Fibroblast of villous mesenchyme (primary cell): ENCODE results near the gene WBP1L. TPM values are rescaled to one million over a fixed set of nuclear protein-coding genes. Genes with fewer than 3 reads are reported as not detected.

Experiments
- DNase-seq: peaks from one replicate; pipeline ENCODE4 v3.0.0-alpha.2; 2010; ENCODE audit warnings: low read depth
- H3K4me3 ChIP-seq: 2 replicates; pipeline ENCODE4 v1.5.1; 2011; ENCODE audit warnings: low read depth, mild to moderate bottlenecking, low read length
- total RNA-seq: library from RNA; depleted of rRNA; stranded (reverse); fragments of >200 nt; gene quantifications from 2 replicates; pipeline ENCODE4 v1.2.3, GENCODE V29; 2012
- TF ChIP-seq, protein P1 (sequence below): IDR thresholded peaks from 2 replicates; pipeline ENCODE4 v1.5.1; 2012; ENCODE audit warnings: low read depth, mild to moderate bottlenecking, low read length; ENCODE audit not compliant: insufficient read depth

The WBP1L gene
- total RNA-seq, 1 donor, result 40.6 TPM

DNA sequence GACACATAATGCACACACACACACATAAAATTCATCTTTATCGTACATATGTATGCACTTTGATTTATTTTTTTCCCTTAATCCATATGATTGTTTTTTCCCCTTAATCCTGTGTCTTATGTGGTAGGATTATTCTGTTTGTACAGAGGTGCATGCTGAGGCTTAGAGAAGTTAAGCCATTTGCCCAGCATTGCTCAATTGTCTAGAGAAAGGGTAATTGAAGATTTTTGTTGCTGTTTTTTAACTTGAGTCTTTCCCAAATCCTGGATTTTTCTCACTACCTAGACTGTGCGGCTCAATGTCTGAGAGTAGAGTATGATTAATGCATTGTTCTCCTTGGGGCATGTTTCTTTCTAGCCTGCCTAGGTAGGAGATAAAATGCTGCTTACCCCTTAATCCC is 35.0 kb downstream of the WBP1L start:
- DNase-seq, result no peak
- TF ChIP-seq, protein P1, sequence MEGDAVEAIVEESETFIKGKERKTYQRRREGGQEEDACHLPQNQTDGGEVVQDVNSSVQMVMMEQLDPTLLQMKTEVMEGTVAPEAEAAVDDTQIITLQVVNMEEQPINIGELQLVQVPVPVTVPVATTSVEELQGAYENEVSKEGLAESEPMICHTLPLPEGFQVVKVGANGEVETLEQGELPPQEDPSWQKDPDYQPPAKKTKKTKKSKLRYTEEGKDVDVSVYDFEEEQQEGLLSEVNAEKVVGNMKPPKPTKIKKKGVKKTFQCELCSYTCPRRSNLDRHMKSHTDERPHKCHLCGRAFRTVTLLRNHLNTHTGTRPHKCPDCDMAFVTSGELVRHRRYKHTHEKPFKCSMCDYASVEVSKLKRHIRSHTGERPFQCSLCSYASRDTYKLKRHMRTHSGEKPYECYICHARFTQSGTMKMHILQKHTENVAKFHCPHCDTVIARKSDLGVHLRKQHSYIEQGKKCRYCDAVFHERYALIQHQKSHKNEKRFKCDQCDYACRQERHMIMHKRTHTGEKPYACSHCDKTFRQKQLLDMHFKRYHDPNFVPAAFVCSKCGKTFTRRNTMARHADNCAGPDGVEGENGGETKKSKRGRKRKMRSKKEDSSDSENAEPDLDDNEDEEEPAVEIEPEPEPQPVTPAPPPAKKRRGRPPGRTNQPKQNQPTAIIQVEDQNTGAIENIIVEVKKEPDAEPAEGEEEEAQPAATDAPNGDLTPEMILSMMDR, result no peak
- no peak overlapping the region for H3K4me3 ChIP-seq

DNA sequence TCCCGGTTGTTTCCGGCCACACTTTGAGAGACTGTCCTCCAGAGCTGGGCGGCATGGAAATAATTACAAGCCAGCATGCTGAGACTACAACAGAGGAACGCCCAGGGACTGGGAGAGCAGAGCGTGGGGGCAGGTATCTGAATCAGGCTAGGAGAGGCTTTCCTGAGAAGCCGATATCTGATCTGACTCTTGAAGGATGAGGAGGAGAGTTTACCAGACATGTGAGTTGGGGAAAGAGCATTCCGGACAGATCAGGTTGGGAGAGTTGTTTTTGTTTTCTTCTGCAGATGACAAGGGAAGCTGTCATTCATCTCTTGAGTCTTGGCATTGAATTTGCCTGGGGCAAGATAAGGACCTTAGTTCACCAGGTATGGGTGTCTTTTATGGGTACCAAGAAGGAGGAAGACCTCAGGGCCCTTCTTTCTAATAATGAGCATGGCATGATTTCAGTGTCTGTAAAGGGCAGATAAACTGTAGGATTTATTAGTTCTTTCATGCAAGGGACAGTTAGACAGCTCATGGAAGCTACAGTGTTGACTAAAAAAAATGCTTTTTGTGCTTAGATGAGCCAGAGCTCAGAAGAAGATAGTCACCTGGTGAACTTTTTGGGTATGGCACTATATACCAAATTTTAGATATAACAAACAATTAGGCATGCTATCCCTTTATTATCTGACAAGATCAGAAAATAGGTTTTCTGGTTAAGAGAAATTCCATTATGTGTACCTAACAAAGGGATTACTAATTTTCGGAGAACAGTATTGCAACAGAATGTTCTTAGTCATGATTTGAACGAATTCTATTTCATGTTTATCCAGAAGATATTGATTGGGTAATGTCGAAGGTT is 36.2 kb downstream of the WBP1L start:
- TF ChIP-seq, protein P1, result no peak
- peak; percentile 63 for DNase-seq
- H3K4me3 ChIP-seq, result no peak overlapping the region

DNA sequence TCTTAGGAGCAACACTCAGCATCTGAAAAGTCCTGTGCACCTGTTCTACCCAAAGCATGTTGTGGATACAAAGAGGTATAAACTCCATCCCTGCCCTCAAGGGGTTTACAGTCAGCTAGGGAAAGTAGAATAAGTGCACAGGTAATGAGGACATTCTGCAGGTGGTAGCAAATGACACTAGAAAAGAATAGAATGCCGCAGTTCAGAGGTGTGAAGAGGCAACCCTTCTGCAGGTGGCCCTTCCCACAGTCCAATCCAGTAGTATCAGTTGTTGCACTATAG is 36.7 kb downstream of the WBP1L start:
- DNase-seq, result no peak
- TF ChIP-seq, protein P1, result no peak
- H3K4me3 ChIP-seq, result no peak overlapping the region

DNA sequence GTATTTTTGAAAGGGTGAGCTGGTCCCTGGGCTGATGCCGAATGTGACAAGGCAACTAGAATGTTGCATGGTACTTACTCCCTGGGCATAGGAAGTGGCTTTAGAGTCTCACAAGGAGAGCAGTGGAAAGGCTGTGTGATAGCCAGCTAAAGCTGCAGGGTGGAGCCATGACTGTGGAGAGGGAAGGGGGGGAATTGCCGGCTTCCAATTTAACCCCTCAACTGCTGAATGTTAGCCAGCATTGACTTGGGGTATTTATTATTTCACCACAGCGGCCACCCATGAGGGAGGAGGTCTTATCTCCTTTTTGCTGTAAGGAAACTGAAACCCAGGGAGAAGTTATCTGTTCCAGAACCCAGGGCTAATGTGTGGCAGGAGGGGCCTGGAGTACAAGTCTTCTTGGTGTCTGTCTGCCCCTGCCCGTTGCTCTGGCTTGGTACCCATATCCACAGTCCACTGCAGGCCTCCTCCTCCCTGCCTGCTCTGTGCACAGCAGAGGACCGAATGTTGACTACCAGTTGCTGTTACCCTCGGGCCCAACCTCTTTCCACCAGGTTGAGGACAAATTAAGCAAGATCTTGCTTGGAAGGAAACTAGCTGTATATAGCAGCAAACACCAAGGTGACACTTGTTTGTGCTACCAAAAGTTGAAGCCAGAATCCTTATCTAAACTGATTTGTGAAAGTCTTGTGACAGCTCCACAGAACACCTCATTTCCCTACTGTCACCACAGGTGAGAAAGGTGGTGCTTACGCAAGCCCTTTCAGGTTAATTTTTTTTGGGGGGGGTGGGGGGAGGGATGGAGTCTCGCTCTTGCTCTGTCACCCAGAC is 37.6 kb downstream of the WBP1L start:
- peak; percentile 72 for DNase-seq
- H3K4me3 ChIP-seq, result no peak overlapping the region

DNA sequence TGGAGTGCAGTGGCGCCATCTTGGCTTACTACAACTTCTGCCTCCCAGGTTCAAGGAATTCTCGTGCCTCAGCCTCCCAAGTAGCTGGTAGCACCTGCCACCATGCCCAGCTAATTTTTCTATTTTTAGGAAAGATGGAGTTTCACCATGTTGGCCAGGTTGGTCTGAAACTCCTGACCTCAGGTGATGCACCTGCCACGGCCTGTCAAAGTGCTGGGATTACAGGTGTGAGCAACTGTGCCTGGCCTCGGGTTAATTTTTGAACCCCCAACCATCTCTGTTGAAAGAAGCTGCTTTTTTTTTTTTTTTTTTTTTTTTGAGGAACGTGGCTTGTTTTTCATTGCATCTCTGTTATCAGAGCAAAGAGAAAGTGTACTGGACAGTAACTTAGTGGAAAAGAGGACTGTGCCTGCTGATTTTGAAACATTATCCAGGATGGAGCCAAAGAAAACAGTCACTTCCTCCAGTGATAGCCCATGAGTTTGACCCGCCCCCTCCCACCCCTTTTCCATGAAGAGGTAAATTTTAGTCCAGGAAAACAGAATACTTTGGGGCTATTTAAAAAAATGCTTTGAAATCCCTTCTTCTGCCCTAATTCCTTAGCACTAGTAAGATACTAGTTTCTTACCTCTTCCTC is 38.3 kb downstream of the WBP1L start:
- H3K4me3 ChIP-seq, result no peak overlapping the region
- TF ChIP-seq, protein P1, result no peak
- peak; percentile 74 for DNase-seq

More for the DNA sequence above, 37.6 kb downstream of the WBP1L start:
- TF ChIP-seq, protein P1, result no peak

DNA sequence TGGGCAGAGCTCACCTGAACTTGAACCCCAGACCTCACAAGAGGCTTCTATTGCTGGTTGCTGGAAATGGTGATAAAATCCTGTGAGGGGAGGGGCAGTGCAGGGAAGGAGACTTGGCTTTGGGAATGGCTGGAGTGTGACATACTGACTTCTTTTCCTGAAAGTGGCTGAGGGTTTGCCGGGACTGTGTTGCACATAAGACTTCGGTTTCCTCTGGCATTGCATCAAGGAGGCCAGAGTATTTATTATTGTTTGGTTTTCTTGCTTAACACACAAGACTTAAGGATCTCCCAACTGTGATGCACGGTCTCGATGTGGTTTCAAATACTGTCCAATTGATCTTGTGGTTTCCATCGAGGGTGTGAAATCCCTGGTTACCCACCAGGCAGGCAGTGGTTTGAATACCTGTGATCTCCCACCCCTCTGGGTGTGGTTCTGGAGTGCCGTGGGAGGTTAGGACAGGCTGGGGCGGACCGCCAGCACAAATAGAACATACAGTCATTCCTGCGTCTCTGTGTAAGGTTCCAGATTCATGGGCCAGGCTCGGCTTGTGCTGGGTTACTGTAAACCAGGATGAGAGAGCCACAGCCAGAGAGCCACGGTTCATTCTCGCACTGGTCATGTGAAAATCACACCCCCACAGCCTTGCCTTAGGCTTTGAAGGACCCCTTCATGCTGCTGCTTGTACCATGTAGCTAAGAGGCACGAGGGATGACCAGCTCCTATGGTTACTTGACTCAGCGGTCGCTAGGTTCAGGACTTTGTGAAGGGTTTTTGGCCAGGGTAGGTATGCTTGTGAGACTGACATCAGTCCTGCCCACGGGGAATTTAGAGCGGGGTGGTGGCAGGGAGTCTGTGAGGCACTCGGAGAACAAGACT is 39.2 kb downstream of the WBP1L start:
- H3K4me3 ChIP-seq, result peak overlapping the region; percentile 5
- TF ChIP-seq, protein P1, result no peak
- peak; percentile 94 for DNase-seq
